IPS-20b (cell line): ENCODE data around the gene E2F4.

Experiments used
- H3K27ac ChIP-seq: one replicate; pipeline ENCODE4 v1.5.1; 2013; ENCODE audit warnings: low read length
- H3K27me3 ChIP-seq: 2 replicates; pipeline ENCODE4 v1.6.1; 2013; ENCODE audit warnings: mild to moderate bottlenecking, low read length, inconsistent platforms; ENCODE audit not compliant: insufficient read depth
- H3K36me3 ChIP-seq: 2 replicates; pipeline ENCODE4 v1.6.1; 2013; ENCODE audit warnings: low read depth, mild to moderate bottlenecking, inconsistent platforms, low read length, moderate library complexity; ENCODE audit not compliant: insufficient read depth
- H3K4me1 ChIP-seq: 2 replicates; pipeline ENCODE4 v1.6.1; 2013; ENCODE audit warnings: mild to moderate bottlenecking, control low read depth, inconsistent platforms, low read length, moderate library complexity; ENCODE audit not compliant: insufficient read depth
- H3K4me3 ChIP-seq: 2 replicates; pipeline ENCODE4 v1.5.1; 2013; ENCODE audit warnings: mild to moderate bottlenecking, low read length, inconsistent platforms
- H3K9ac ChIP-seq: 2 replicates; pipeline ENCODE4 v1.6.1; 2013; ENCODE audit warnings: low read depth, mild to moderate bottlenecking, inconsistent platforms, low read length, moderate library complexity
- H3K9me3 ChIP-seq: 2 replicates; pipeline ENCODE4 v1.6.1; 2013; ENCODE audit warnings: mild to moderate bottlenecking, low read depth, low read length, inconsistent platforms; ENCODE audit not compliant: insufficient read depth

The E2F4 gene

DNA sequence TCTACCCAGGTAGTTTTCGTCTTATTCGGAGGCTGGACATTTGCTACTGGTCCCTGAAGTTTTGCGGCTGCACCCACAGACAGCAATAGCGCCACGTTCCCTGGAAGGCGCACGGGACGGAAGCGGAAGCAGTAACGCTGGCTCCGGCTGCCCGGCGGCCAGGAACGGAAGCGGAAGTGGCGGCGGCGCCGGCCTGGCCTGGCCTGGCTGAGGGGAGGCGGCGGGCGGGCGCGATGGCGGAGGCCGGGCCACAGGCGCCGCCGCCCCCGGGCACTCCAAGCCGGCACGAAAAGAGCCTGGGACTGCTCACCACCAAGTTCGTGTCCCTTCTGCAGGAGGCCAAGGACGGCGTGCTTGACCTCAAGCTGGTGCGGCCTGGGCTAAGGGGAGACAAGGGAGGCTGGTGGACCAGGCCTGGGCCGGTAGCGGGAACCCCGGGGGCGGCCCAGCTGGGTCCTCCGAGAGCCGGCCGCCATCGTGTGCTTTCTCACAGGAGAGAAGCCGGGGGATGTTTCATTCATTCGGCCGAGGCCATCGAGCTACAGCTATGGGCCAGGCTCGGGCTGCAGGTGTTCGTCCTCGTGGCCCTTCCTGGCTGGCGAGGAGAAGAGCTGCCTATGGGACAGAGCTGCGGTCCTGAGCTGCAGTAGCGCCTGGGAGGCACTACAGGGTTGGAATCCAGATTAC, at the start of gene E2F4:
E2F4 (plus strand) TSS at position 161 of the 687 bp plus-strand sequence; CDS start at position 234, 73 bp downstream.
- peaks cover 39% of the 10 kb centered on the region for H3K36me3 ChIP-seq
- H3K9ac ChIP-seq = peak within 1 kb of the TSS; percentile 82
- H3K9me3 ChIP-seq = no peaks in the 10 kb centered on the region
- H3K4me3 ChIP-seq = peak within 1 kb of the TSS; percentile 93
- peaks cover 3% of the 10 kb centered on the region; the same call in 1 of the 2 replicates for H3K4me1 ChIP-seq
- peaks cover under 1% of the 10 kb centered on the region; the same call in 1 of the 2 replicates for H3K27me3 ChIP-seq
- no peak within 1 kb of the TSS for H3K27ac ChIP-seq

DNA sequence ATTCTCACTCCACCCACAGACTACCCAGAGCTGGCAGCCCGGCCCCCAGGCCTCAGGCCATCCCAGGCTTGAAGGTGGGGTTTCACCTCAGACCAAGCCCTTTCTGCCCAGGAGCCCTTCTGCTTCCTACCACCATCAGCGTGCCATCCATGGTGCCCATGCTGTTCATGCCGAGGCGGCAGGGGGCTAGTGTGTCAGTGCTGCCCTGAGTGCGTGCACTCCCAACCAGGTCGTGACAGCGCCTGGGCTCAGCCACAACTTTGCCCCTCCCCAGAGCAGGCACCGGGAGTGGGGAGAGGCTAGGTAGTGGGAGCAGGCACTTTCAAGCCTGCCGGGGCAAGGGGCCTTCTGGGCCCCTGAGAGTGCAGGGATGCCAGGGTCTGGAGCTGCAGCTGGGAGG, 49.6 kb upstream of the E2F4 start:
- Histone ChIP-seq H3K36me3 (peaks cover 91% of the 10 kb centered on the region), H3K9ac (no peak overlapping the region), H3K4me1 (no peaks in the 10 kb centered on the region), H3K27ac (no peak overlapping the region), H3K9me3 (no peaks in the 10 kb centered on the region), H3K27me3 (no peaks in the 10 kb centered on the region), H3K4me3 (no peak overlapping the region)

DNA sequence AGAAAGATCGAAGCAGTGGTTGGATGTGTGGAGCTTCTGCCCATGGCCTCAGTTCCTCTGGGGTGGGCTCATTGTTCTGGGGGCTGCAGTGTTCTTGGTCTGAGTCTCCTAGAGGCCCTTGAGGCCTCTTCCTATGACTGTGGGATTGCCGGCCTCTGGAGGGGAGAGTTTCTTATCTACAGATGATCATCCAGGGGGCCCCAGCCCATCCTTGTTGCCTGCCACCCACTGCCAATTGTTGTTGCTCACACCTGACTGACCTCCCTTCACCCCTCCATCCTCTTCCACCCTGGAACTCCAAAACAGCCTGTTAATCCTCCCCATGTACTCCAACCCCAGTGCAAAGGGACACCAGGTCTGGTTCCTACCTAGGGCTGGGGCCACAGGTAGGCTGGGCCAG, 47.0 kb upstream of the E2F4 start:
- Histone ChIP-seq H3K9ac (no peak overlapping the region), H3K4me3 (no peak overlapping the region), H3K27me3 (peaks cover 13% of the 10 kb centered on the region), H3K9me3 (no peaks in the 10 kb centered on the region), H3K36me3 (peaks cover 84% of the 10 kb centered on the region), H3K27ac (no peak overlapping the region), H3K4me1 (no peaks in the 10 kb centered on the region)

DNA sequence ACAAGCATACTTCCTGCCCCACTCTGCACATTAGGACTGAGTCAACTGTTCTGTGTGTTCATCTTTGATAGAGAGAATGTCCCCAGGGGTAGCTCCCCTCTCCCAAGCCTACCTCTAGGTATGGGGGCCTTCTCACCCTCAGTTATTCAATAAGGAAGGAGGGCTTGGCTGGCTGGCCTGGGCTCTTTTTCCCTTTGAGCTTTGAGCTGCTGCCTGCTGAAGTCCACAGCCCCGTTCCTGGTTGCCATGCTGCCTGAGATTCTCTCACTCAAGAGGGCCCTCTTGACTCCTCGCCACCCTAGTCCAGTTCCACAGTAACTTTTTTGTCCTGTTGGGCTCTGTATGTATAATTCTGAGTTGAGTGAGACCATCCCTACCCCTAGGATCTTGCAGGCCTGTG, 46.2 kb upstream of the E2F4 start:
- Histone ChIP-seq H3K9ac (no peak overlapping the region), H3K36me3 (peaks cover 76% of the 10 kb centered on the region), H3K4me3 (no peak overlapping the region), H3K27me3 (peaks cover 21% of the 10 kb centered on the region), H3K4me1 (no peaks in the 10 kb centered on the region), H3K9me3 (no peaks in the 10 kb centered on the region), H3K27ac (no peak overlapping the region)

- H3K27me3 ChIP-seq = peaks cover 31% of the 10 kb centered on the region
- H3K36me3 ChIP-seq = peaks cover 66% of the 10 kb centered on the region
- no peak overlapping the region for H3K9ac ChIP-seq
- no peak overlapping the region for H3K27ac ChIP-seq
- H3K4me1 ChIP-seq = peaks cover 4% of the 10 kb centered on the region; the same call in 1 of the 2 replicates
- H3K9me3 ChIP-seq = no peaks in the 10 kb centered on the region
- no peak overlapping the region for H3K4me3 ChIP-seq
Measured at GRCh38 chr16:67146523-67147357, 45.2 kb upstream of the E2F4 start.

- Histone ChIP-seq H3K27me3 (peaks cover 39% of the 10 kb centered on the region), H3K36me3 (peaks cover 59% of the 10 kb centered on the region), H3K9me3 (no peaks in the 10 kb centered on the region), H3K27ac (no peak overlapping the region), H3K4me3 (no peak overlapping the region), H3K4me1 (peaks cover 4% of the 10 kb centered on the region; the same call in 1 of the 2 replicates), H3K9ac (no peak overlapping the region)
Measured at GRCh38 chr16:67147437-67148140, 44.4 kb upstream of the E2F4 start.

GRCh38 chr16:67148221-67148620, 43.7 kb upstream of the E2F4 start:
- H3K27me3 ChIP-seq = peaks cover 45% of the 10 kb centered on the region
- no peak overlapping the region for H3K4me3 ChIP-seq
- H3K9me3 ChIP-seq = no peaks in the 10 kb centered on the region
- H3K4me1 ChIP-seq = peaks cover 4% of the 10 kb centered on the region; the same call in 1 of the 2 replicates
- H3K27ac ChIP-seq = no peak overlapping the region
- no peak overlapping the region for H3K9ac ChIP-seq
- peaks cover 53% of the 10 kb centered on the region for H3K36me3 ChIP-seq

DNA sequence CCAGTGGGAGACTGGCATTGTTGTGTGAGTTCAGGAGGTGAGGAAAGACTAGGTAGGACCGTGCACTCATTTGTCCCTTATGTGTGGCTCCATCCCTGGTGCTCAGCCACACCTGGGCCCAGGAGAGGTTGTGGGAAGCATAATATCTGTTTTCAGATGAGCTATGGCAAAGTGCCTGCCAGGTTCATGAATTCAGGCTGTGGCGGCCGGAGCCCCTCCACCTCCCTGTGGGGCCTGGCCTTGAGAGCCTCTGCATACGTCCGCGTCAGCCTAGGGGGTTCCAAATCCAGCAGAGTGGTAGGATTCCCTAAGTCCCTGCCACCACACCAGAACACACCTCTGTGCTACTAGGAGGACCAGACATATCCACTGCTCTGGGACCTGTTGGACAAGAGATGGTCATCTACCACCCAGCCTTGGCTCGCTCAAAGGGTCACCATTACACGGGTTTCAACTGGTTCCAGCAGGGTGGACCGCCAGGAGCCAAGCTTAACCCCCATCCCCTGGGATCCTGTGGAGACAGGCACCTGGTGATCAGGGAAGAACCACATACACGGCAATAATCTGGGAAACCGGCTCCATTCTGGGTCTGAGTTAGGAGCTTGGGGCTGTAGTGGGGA, 43.2 kb upstream of the E2F4 start:
- Histone ChIP-seq H3K36me3 (peaks cover 49% of the 10 kb centered on the region), H3K4me1 (peaks cover 4% of the 10 kb centered on the region; the same call in 1 of the 2 replicates), H3K27me3 (peaks cover 51% of the 10 kb centered on the region), H3K9me3 (no peaks in the 10 kb centered on the region), H3K27ac (no peak overlapping the region), H3K4me3 (no peak overlapping the region), H3K9ac (no peak overlapping the region)

- Histone ChIP-seq H3K9ac (no peak overlapping the region), H3K9me3 (no peaks in the 10 kb centered on the region), H3K4me3 (peak overlapping the region; percentile 79; the same call in 1 of the 2 replicates), H3K4me1 (peaks cover 4% of the 10 kb centered on the region; the same call in 1 of the 2 replicates), H3K27ac (no peak overlapping the region), H3K36me3 (peaks cover 42% of the 10 kb centered on the region), H3K27me3 (peaks cover 58% of the 10 kb centered on the region)
Measured at GRCh38 chr16:67149276-67150046, 42.5 kb upstream of the E2F4 start.

- H3K36me3 ChIP-seq = peaks cover 35% of the 10 kb centered on the region
- H3K9ac ChIP-seq = peak overlapping the region; percentile 65; the same call in 1 of the 2 replicates
- H3K4me3 ChIP-seq = peak overlapping the region; percentile 79
- H3K9me3 ChIP-seq = no peaks in the 10 kb centered on the region
- H3K27ac ChIP-seq = no peak overlapping the region
- peaks cover 4% of the 10 kb centered on the region; the same call in 1 of the 2 replicates for H3K4me1 ChIP-seq
- peaks cover 66% of the 10 kb centered on the region for H3K27me3 ChIP-seq
Measured at GRCh38 chr16:67150047-67150832, 41.7 kb upstream of the E2F4 start.
